Renal pelvis (tissue), 4 donors: ENCODE measurements around the gene LZTS2. TPM values are rescaled to one million over a fixed set of nuclear protein-coding genes. Genes with fewer than 3 reads are reported as not detected.
"Not testable (repeated sequence)": the region's sequence is repeated elsewhere in the genome, so short reads cannot be mapped to it uniquely, and the experiment has no call there.

Experiments
- DNase-seq: peaks from one replicate; pipeline ENCODE4 v3.0.0-alpha.2; 2013
- polyA plus RNA-seq, 3 donors: library from polyadenylated mRNA; unstranded; fragments of 120-200 nt; gene quantifications; one replicate each; pipeline ENCODE4 v1.2.1, GENCODE V29; 2013; ENCODE audit not compliant: insufficient read length in 3 of 3

The LZTS2 gene
- polyA plus RNA-seq, 3 donors, result 70.0 to 80.1 (median 76.2) TPM

- DNase-seq, result no peak
Observed at GRCh38 chr10:100972904-100973535, 26.6 kb upstream of the LZTS2 start.

GRCh38 chr10:100975397-100975796, 24.2 kb upstream of the LZTS2 start:
- not testable (repeated sequence) for DNase-seq

GRCh38 chr10:100976906-100977305, 22.7 kb upstream of the LZTS2 start:
- DNase-seq, result no peak

- no peak for DNase-seq
Observed at GRCh38 chr10:100977436-100977835, 22.2 kb upstream of the LZTS2 start.

- no peak for DNase-seq
Observed at GRCh38 chr10:100978121-100978900, 21.3 kb upstream of the LZTS2 start.

GRCh38 chr10:100978901-100979195, 20.8 kb upstream of the LZTS2 start:
- DNase-seq, result no peak

- DNase-seq, result no peak
Observed at GRCh38 chr10:100979791-100980272, 19.8 kb upstream of the LZTS2 start.

- no peak for DNase-seq
Observed at GRCh38 chr10:100980311-100980710, 19.3 kb upstream of the LZTS2 start.

GRCh38 chr10:100980711-100981110, 18.9 kb upstream of the LZTS2 start:
- no peak for DNase-seq

GRCh38 chr10:100981178-100981772, 18.3 kb upstream of the LZTS2 start:
- no peak for DNase-seq

- no peak for DNase-seq
Observed at GRCh38 chr10:100982916-100983830, 16.4 kb upstream of the LZTS2 start.

GRCh38 chr10:100983868-100984671, 15.5 kb upstream of the LZTS2 start:
- DNase-seq, result no peak

- no peak for DNase-seq
Observed at GRCh38 chr10:100984672-100985177, 14.9 kb upstream of the LZTS2 start.

GRCh38 chr10:100985336-100985735, 14.3 kb upstream of the LZTS2 start:
- no peak for DNase-seq

GRCh38 chr10:100986623-100986951, 13.0 kb upstream of the LZTS2 start:
- no peak for DNase-seq

- DNase-seq, result peak; percentile 82
Observed at GRCh38 chr10:100986952-100987684, 12.5 kb upstream of the LZTS2 start, which contains the start of the genes MRPL43 and TWNK. MRPL43 (minus strand) TSS chr10:100987497; CDS start chr10:100987443, 54 bp downstream. TWNK (plus strand) TSS chr10:100987543; CDS start chr10:100988211, 668 bp downstream.

GRCh38 chr10:100987685-100988049, 11.9 kb upstream of the LZTS2 start:
- DNase-seq, result no peak

- DNase-seq, result no peak
Observed at GRCh38 chr10:100988166-100988565, 11.4 kb upstream of the LZTS2 start.

- DNase-seq, result no peak
Observed at GRCh38 chr10:100989088-100989487, 10.5 kb upstream of the LZTS2 start.
